Esophagus muscularis mucosa (tissue), 4 donors: Measurements from ENCODE around the gene AMDHD1. TPM values are rescaled to one million over a fixed set of nuclear protein-coding genes. Genes with fewer than 3 reads are reported as not detected.

ENCODE experiments used
- DNase-seq: peaks from one replicate; pipeline ENCODE4 v3.0.0-alpha.2; 2017; ENCODE audit errors: extremely low spot score
- H3K27ac ChIP-seq, 4 donors: fragments of 200-600 bp; sonication (generic); replicated peaks in 1 of 4; 1 replicate in 3 of 4; 2 replicates in 1 of 4; pipeline ENCODE4 v1.5.1; 2016 to 2019; ENCODE audit warnings: mild to moderate bottlenecking in 1 of 4
- H3K27me3 ChIP-seq, 4 donors: fragments of 200-600 bp; sonication (generic); one replicate each; pipeline versions ENCODE4 v1.5.1 to v1.6.0; 2016 to 2019
- H3K36me3 ChIP-seq, 4 donors: fragments of 200-600 bp; sonication (generic); one replicate each; pipeline ENCODE4 v1.5.1; 2016 to 2019
- H3K4me1 ChIP-seq, 4 donors: fragments of 200-600 bp; sonication (generic); one replicate each; pipeline ENCODE4 v1.5.1; 2016 to 2019
- H3K4me3 ChIP-seq, 4 donors: fragments of 200-600 bp; sonication (generic); 1 replicate in 2 of 4; 2 replicates in 2 of 4; pipeline ENCODE4 v1.5.1; 2016 to 2019; ENCODE audit warnings: mild to moderate bottlenecking in 4 of 4, moderate library complexity in 1 of 4
- H3K9me3 ChIP-seq, 4 donors: fragments of 200-600 bp; sonication (generic); 1 replicate in 3 of 4; 2 replicates in 1 of 4; pipeline ENCODE4 v1.5.1; 2016 to 2019
- CTCF ChIP-seq, 3 experiments: fragments of 200-600 bp in 2 of 3; fragments of 450-650 bp in 1 of 3; sonication (generic) in 2 of 3; IDR thresholded peaks; one replicate each; pipeline ENCODE4 v1.5.1; 2017 to 2019; ENCODE audit warnings: antibody characterized with exemption in 3 of 3, mild to moderate bottlenecking in 2 of 3, moderate library complexity in 1 of 3
- EP300 ChIP-seq: sonication (generic); formaldehyde crosslinking; IDR thresholded peaks from one replicate; pipeline ENCODE4 v1.6.1; 2017; ENCODE audit warnings: antibody characterized with exemption
- POLR2A ChIP-seq: fragments of 450-650 bp; IDR thresholded peaks from one replicate; pipeline ENCODE4 v1.6.1; 2017; ENCODE audit warnings: antibody characterized with exemption, moderate library complexity, mild to moderate bottlenecking, low read depth
- POLR2AphosphoS5 ChIP-seq, 2 donors: sonication (generic); formaldehyde crosslinking; IDR thresholded peaks; one replicate each; pipeline ENCODE4 v1.6.1; 2017; ENCODE audit warnings: antibody characterized with exemption in 2 of 2
- WGBS: methylation state at CpG from one replicate; pipeline ENCODE4 v1.1.5; 2018; 5-methylcytosine and 5-hydroxymethylcytosine counted together
- intact Hi-C: fragments of 100-400 bp; cut with DNase I; formaldehyde crosslinking; loops from one replicate; pipeline ENCODE4 v1.15.1; 2023
- total RNA-seq, 4 donors: library from RNA; depleted of rRNA; stranded (reverse); fragments of >200 nt; gene quantifications; one replicate each; pipeline versions ENCODE4 v1.1.0 to v1.2.1, GENCODE V29; 2016

The AMDHD1 gene
- total RNA-seq, 4 donors from 2014 or later, result 0.17 to 0.66 (median 0.52) TPM; not detected in 1

GRCh38 chr12:95974358-95974757 lies 31.2 kb downstream of the AMDHD1 start:
- H3K4me1 ChIP-seq, result no peaks in the 10 kb centered on the region
- 22% methylated on average over 2 of the region's 2 CpGs for WGBS
- TF ChIP-seq POLR2A, result no peak
- no peak for TF ChIP-seq CTCF (IDR thresholded peaks at IDR 0.05)
- no peak for TF ChIP-seq POLR2AphosphoS5 (IDR thresholded peaks at IDR 0.05)
- TF ChIP-seq EP300, result no peak

GRCh38 chr12:95975491-95975890 lies 32.4 kb downstream of the AMDHD1 start:
- Histone ChIP-seq H3K36me3 (no peaks in the 10 kb centered on the region), H3K27me3 (no peaks in the 10 kb centered on the region), H3K4me3 (no peak overlapping the region), H3K4me1 (no peaks in the 10 kb centered on the region), H3K27ac (no peak overlapping the region), H3K9me3 (no peaks in the 10 kb centered on the region)
- TF ChIP-seq CTCF (IDR thresholded peaks at IDR 0.05) (no peak), EP300 (no peak), POLR2A (no peak), POLR2AphosphoS5 (IDR thresholded peaks at IDR 0.05) (no peak)
- 94% methylated on average over 4 of the region's 4 CpGs for WGBS
- DNase-seq, result no peak
- intact Hi-C loops, result no loop called here

More at GRCh38 chr12:95974358-95974757, 31.2 kb downstream of the AMDHD1 start:
- H3K4me3 ChIP-seq, result no peak overlapping the region
- DNase-seq, result no peak
- no peaks in the 10 kb centered on the region for H3K36me3 ChIP-seq
- H3K9me3 ChIP-seq, result no peaks in the 10 kb centered on the region
- H3K27me3 ChIP-seq, result no peaks in the 10 kb centered on the region
- intact Hi-C loops, result no loop called here
- no peak overlapping the region for H3K27ac ChIP-seq

GRCh38 chr12:95976416-95976832 lies 33.3 kb downstream of the AMDHD1 start:
- Histone ChIP-seq H3K27me3 (no peaks in the 10 kb centered on the region), H3K36me3 (no peaks in the 10 kb centered on the region), H3K4me3 (no peak overlapping the region), H3K4me1 (no peaks in the 10 kb centered on the region), H3K9me3 (no peaks in the 10 kb centered on the region), H3K27ac (no peak overlapping the region)
- DNase-seq, result no peak
- TF ChIP-seq EP300 (no peak), POLR2A (no peak), CTCF (IDR thresholded peaks at IDR 0.05) (no peak)
- intact Hi-C loops, result no loop called here
- 94% methylated on average over 7 of the region's 8 CpGs for WGBS

GRCh38 chr12:95977764-95978305 lies 34.7 kb downstream of the AMDHD1 start:
- Histone ChIP-seq H3K27me3 (no peaks in the 10 kb centered on the region), H3K4me3 (no peak overlapping the region), H3K36me3 (no peaks in the 10 kb centered on the region), H3K4me1 (no peaks in the 10 kb centered on the region), H3K9me3 (no peaks in the 10 kb centered on the region), H3K27ac (no peak overlapping the region)
- WGBS, result 83% methylated on average over 11 of the region's 11 CpGs
- TF ChIP-seq CTCF (IDR thresholded peaks at IDR 0.05) (no peak), POLR2A (no peak), EP300 (no peak), POLR2AphosphoS5 (IDR thresholded peaks at IDR 0.05) (no peak)
- DNase-seq, result no peak
- intact Hi-C loops, result no loop called here

GRCh38 chr12:95978351-95978750 lies 35.2 kb downstream of the AMDHD1 start:
- H3K27ac ChIP-seq, result no peak overlapping the region
- no peaks in the 10 kb centered on the region for H3K27me3 ChIP-seq
- no peaks in the 10 kb centered on the region for H3K9me3 ChIP-seq
- intact Hi-C loops, result no loop called here
- no peak overlapping the region for H3K4me3 ChIP-seq
- H3K4me1 ChIP-seq, result no peaks in the 10 kb centered on the region
- WGBS, result 88% methylated on average over 5 of the region's 5 CpGs
- H3K36me3 ChIP-seq, result no peaks in the 10 kb centered on the region
- no peak for TF ChIP-seq POLR2A
- no peak for TF ChIP-seq EP300
- TF ChIP-seq CTCF (IDR thresholded peaks at IDR 0.05), result no peak
- TF ChIP-seq POLR2AphosphoS5 (IDR thresholded peaks at IDR 0.05), result no peak
- no peak for DNase-seq
